Liver (tissue), 9 donors: ENCODE results near the gene SUGCT. TPM values are rescaled to one million over a fixed set of nuclear protein-coding genes. Genes with fewer than 3 reads are reported as not detected.

Source experiments
- DNase-seq: peaks from one replicate; pipeline ENCODE4 v3.0.0-alpha.2; 2017; ENCODE audit warnings: low spot score
- H3K27ac ChIP-seq, 2 donors: one replicate each; pipeline ENCODE4 v1.7.0; 2013; ENCODE audit warnings: inconsistent platforms in 2 of 2, low read length in 2 of 2, control low read depth in 1 of 2, low read depth in 1 of 2, mild to moderate bottlenecking in 1 of 2
- H3K27me3 ChIP-seq, 4 donors: one replicate each; pipeline versions ENCODE4 v1.6.1 to v1.7.0; 2013; ENCODE audit warnings: low read length in 3 of 4, inconsistent platforms in 1 of 4, mild to moderate bottlenecking in 1 of 4, moderate library complexity in 1 of 4; ENCODE audit not compliant: control insufficient read depth in 4 of 4, insufficient read depth in 4 of 4
- H3K36me3 ChIP-seq, 4 donors: one replicate each; pipeline versions ENCODE4 v1.6.1 to v1.7.0; 2013; ENCODE audit warnings: low read length in 3 of 4, mild to moderate bottlenecking in 3 of 4, low read depth in 1 of 4, moderate library complexity in 1 of 4; ENCODE audit not compliant: control insufficient read depth in 4 of 4, insufficient read depth in 3 of 4
- H3K4me1 ChIP-seq, 4 donors: one replicate each; pipeline versions ENCODE4 v1.6.1 to v1.7.0; 2013; ENCODE audit warnings: low read length in 3 of 4, mild to moderate bottlenecking in 3 of 4, moderate library complexity in 1 of 4; ENCODE audit not compliant: control insufficient read depth in 4 of 4, insufficient read depth in 4 of 4
- H3K4me3 ChIP-seq, 3 donors: one replicate each; pipeline versions ENCODE4 v1.6.1 to v1.7.0; 2013; ENCODE audit warnings: low read length in 3 of 3, control low read depth in 1 of 3, low read depth in 1 of 3, mild to moderate bottlenecking in 1 of 3
- H3K9ac ChIP-seq, 2 donors: one replicate each; pipeline ENCODE4 v1.7.0; 2013; ENCODE audit warnings: low read length in 2 of 2, mild to moderate bottlenecking in 2 of 2, moderate library complexity in 2 of 2, control low read depth in 1 of 2, low read depth in 1 of 2
- H3K9me3 ChIP-seq, 4 donors: one replicate each; pipeline versions ENCODE4 v1.6.1 to v1.7.0; 2013; ENCODE audit warnings: low read length in 3 of 4; ENCODE audit not compliant: control insufficient read depth in 4 of 4
- ATF3 ChIP-seq: IDR thresholded peaks from 2 replicates; pipeline ENCODE4 v1.6.1; 2016; ENCODE audit warnings: antibody characterized with exemption
- EGR1 ChIP-seq, 2 donors: IDR thresholded peaks; 2 replicates each; pipeline ENCODE4 v1.6.1; 2016 to 2018; ENCODE audit warnings: antibody characterized with exemption in 2 of 2, low read depth in 2 of 2
- FOXA1 ChIP-seq: IDR thresholded peaks from 2 replicates; pipeline ENCODE4 v1.6.1; 2016; ENCODE audit warnings: antibody characterized with exemption
- FOXA2 ChIP-seq: IDR thresholded peaks from 2 replicates; pipeline ENCODE4 v1.6.1; 2016; ENCODE audit warnings: antibody characterized with exemption
- GABPA ChIP-seq, 2 donors: IDR thresholded peaks in 1 of 2; conservative IDR thresholded peaks in 1 of 2; 2 replicates each; pipeline ENCODE4 v1.6.1; 2016; ENCODE audit warnings: antibody characterized with exemption in 2 of 2, mild to moderate bottlenecking in 1 of 2, moderate library complexity in 1 of 2
- HNF4A ChIP-seq, 2 donors: conservative IDR thresholded peaks; 2 replicates each; pipeline ENCODE4 v1.6.1; 2016; ENCODE audit warnings: antibody characterized with exemption in 2 of 2, mild to moderate bottlenecking in 2 of 2
- HNF4G ChIP-seq: IDR thresholded peaks from 2 replicates; pipeline ENCODE4 v1.6.1; 2016; ENCODE audit warnings: antibody characterized with exemption
- JUND ChIP-seq, 2 donors: IDR thresholded peaks; 2 replicates each; pipeline ENCODE4 v1.6.1; 2016; ENCODE audit warnings: antibody characterized with exemption in 2 of 2
- MAX ChIP-seq: IDR thresholded peaks from 2 replicates; pipeline ENCODE4 v1.6.1; 2016; ENCODE audit warnings: antibody characterized with exemption
- NR2F2 ChIP-seq: IDR thresholded peaks from 2 replicates; pipeline ENCODE4 v1.6.1; 2016; ENCODE audit warnings: antibody characterized with exemption
- RAD21 ChIP-seq, 2 donors: IDR thresholded peaks; 2 replicates each; pipeline ENCODE4 v1.6.1; 2016; ENCODE audit warnings: antibody characterized with exemption in 2 of 2, mild to moderate bottlenecking in 2 of 2
- REST ChIP-seq: IDR thresholded peaks from 2 replicates; pipeline ENCODE4 v1.6.1; 2016; ENCODE audit warnings: antibody characterized with exemption, mild to moderate bottlenecking
- RXRA ChIP-seq, 2 donors: IDR thresholded peaks; 2 replicates each; pipeline ENCODE4 v1.6.1; 2017 to 2018; ENCODE audit warnings: antibody characterized with exemption in 2 of 2, mild to moderate bottlenecking in 1 of 2
- TAF1 ChIP-seq: conservative IDR thresholded peaks from 2 replicates; pipeline ENCODE4 v1.6.1; 2016; ENCODE audit warnings: antibody characterized with exemption, mild to moderate bottlenecking
- YY1 ChIP-seq: IDR thresholded peaks from 2 replicates; pipeline ENCODE4 v1.6.1; 2016; ENCODE audit warnings: antibody characterized with exemption, mild to moderate bottlenecking
- ZBTB33 ChIP-seq: IDR thresholded peaks from 2 replicates; pipeline ENCODE4 v1.6.1; 2016; ENCODE audit warnings: antibody characterized with exemption
- WGBS: extraction: QIAGEN DNeasy Blood & Tissue Kit; methylation state at CpG from one replicate; pipeline ENCODE4 v1.1.7; 2013; 5-methylcytosine and 5-hydroxymethylcytosine counted together
- polyA plus RNA-seq, 2 donors: library from polyadenylated mRNA; stranded (reverse) in 1 of 2; unstranded in 1 of 2; fragments of 200-250 nt in 1 of 2; fragments of >200 nt in 1 of 2; fragmentation: Nextera tagmentation in 1 of 2; extraction: Ambion mirVana in 1 of 2; gene quantifications; one replicate each; pipeline versions ENCODE4 v1.2.1 to v1.2.3, GENCODE V29; 2013 to 2015
- total RNA-seq, 2 donors: library from RNA; depleted of rRNA; stranded (reverse); fragments of >200 nt; gene quantifications; one replicate each; pipeline ENCODE4 v1.2.3, GENCODE V29; 2014
- donor health status: healthy.
- donor health status: healthy.
- donor health status: healthy.
- donor health status: healthy.
- donor health status: healthy.

Gene SUGCT
- total and polyA plus RNA-seq, 4 donors = 6.2 to 11.9 (median 9.9) TPM

- Histone ChIP-seq H3K9ac (no peak overlapping the region), H3K4me3 (no peak overlapping the region), H3K4me1 (no peaks in the 10 kb centered on the region), H3K27me3 (no peaks in the 10 kb centered on the region), H3K36me3 (no peaks in the 10 kb centered on the region), H3K9me3 (no peaks in the 10 kb centered on the region), H3K27ac (no peak overlapping the region)
- TF ChIP-seq HNF4A (conservative IDR thresholded peaks at IDR 0.05) (no peak), ZBTB33 (no peak), MAX (no peak), ATF3 (no peak), FOXA1 (no peak), NR2F2 (no peak), RAD21 (IDR thresholded peaks at IDR 0.05) (no peak), RXRA (IDR thresholded peaks at IDR 0.05) (no peak), GABPA (IDR thresholded peaks at IDR 0.05 in 1 of 2, conservative IDR thresholded peaks at IDR 0.05 in 1 of 2) (no peak), JUND (IDR thresholded peaks at IDR 0.05) (no peak), REST (no peak), FOXA2 (no peak), EGR1 (IDR thresholded peaks at IDR 0.05; ENCODE audit: low read depth in 2 of 2) (no peak), TAF1 (no peak), HNF4G (no peak)
- 89% methylated on average over 9 of the region's 9 CpGs for WGBS
- DNase-seq = no peak
Measured at GRCh38 chr7:40726559-40726958, 591.8 kb downstream of the SUGCT start.

- no peak overlapping the region for H3K9ac ChIP-seq
- no peaks in the 10 kb centered on the region for H3K36me3 ChIP-seq
- no peaks in the 10 kb centered on the region for H3K4me1 ChIP-seq
- TF ChIP-seq YY1 (no peak), FOXA1 (no peak), FOXA2 (no peak), HNF4G (no peak), MAX (no peak)
- no peak overlapping the region for H3K4me3 ChIP-seq
- DNase-seq = no peak
- H3K27me3 ChIP-seq = no peaks in the 10 kb centered on the region
- no peaks in the 10 kb centered on the region for H3K9me3 ChIP-seq
- no peak overlapping the region for H3K27ac ChIP-seq
Measured at GRCh38 chr7:40733114-40733513, 598.3 kb downstream of the SUGCT start.
